MM.1S (cell line): ENCODE measurements around the gene GYS1.

ENCODE experiments used
- CTCF ChIP-seq: fragments of 300-600 bp; sonication (generic); IDR thresholded peaks from 2 replicates; pipeline ENCODE4 v1.5.1; 2016; ENCODE audit warnings: antibody characterized with exemption, low read length, mixed read lengths
- EZH2 ChIP-seq: fragments of 300-600 bp; sonication (generic); optimal IDR thresholded peaks from 2 replicates; pipeline ENCODE3; 2017; ENCODE audit warnings: low read depth, mild to moderate bottlenecking, antibody characterized with exemption, low read length, mixed read lengths

- TF ChIP-seq CTCF: no peak
- no peak for TF ChIP-seq EZH2
Observed at GRCh38 chr19:48968813-48969218, 24.3 kb downstream of the GYS1 start.
